ENCODE data around the gene MOCOS. TPM values are rescaled to one million over a fixed set of nuclear protein-coding genes. Genes with fewer than 3 reads are reported as not detected.

Gene MOCOS
- total RNA-seq, 2 experiments from 2014 or later: not detected

DNA sequence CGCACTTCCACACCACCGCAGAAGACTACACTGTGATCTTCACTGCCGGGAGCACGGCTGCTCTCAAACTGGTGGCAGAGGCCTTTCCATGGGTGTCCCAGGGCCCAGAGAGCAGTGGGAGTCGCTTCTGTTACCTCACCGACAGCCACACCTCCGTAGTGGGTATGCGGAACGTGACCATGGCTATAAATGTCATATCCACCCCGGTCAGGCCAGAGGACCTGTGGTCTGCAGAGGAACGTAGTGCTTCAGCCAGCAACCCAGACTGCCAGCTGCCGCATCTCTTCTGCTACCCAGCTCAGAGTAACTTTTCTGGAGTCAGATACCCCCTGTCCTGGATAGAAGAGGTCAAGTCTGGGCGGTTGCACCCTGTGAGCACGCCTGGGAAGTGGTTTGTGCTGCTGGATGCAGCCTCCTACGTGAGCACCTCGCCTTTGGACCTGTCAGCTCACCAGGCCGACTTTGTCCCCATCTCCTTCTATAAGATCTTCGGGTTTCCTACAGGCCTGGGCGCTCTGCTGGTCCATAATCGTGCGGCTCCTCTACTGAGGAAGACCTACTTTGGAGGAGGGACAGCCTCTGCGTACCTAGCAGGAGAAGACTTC lies 12.5 kb downstream of the MOCOS start:
- Histone ChIP-seq H3K4me3 (ENCODE audit: low read depth, low read length, poor library complexity, severe bottlenecking) (no peak overlapping the region), H3K79me2 (ENCODE audit: insufficient read depth, low read depth, low read length) (no peaks in the 10 kb centered on the region), H3K36me3 (ENCODE audit: insufficient read depth, low read length) (no peaks in the 10 kb centered on the region), H2AFZ (ENCODE audit: low read length) (no peak overlapping the region), H3K4me1 (ENCODE audit: insufficient read depth, low read length, poor library complexity, severe bottlenecking) (no peaks in the 10 kb centered on the region), H3K9me2 (ENCODE audit: insufficient read depth, low read length) (no peaks in the 10 kb centered on the region), H3K4me2 (ENCODE audit: low read length) (no peak overlapping the region), H4K20me1 (ENCODE audit: insufficient read depth, low read length) (no peaks in the 10 kb centered on the region), H3K9me3 (ENCODE audit: low read length) (no peaks in the 10 kb centered on the region), H3K27ac (ENCODE audit: low read depth, low read length, poor library complexity, severe bottlenecking) (no peak overlapping the region)
- ChIA-PET POLR2A (no interaction called here), CTCF (ENCODE audit: unreplicated experiment) (no interaction called here)
- DNase-seq (ENCODE audit: low spot score): no peak
- BruUV-seq (replicated peaks): no TSS peak
- no peak for TF ChIP-seq EZH2phosphoT487 (IDR thresholded peaks at IDR 0.05; ENCODE audit: borderline replicate concordance, low read depth, low read length)
- TF ChIP-seq, protein P1, sequence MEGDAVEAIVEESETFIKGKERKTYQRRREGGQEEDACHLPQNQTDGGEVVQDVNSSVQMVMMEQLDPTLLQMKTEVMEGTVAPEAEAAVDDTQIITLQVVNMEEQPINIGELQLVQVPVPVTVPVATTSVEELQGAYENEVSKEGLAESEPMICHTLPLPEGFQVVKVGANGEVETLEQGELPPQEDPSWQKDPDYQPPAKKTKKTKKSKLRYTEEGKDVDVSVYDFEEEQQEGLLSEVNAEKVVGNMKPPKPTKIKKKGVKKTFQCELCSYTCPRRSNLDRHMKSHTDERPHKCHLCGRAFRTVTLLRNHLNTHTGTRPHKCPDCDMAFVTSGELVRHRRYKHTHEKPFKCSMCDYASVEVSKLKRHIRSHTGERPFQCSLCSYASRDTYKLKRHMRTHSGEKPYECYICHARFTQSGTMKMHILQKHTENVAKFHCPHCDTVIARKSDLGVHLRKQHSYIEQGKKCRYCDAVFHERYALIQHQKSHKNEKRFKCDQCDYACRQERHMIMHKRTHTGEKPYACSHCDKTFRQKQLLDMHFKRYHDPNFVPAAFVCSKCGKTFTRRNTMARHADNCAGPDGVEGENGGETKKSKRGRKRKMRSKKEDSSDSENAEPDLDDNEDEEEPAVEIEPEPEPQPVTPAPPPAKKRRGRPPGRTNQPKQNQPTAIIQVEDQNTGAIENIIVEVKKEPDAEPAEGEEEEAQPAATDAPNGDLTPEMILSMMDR (conservative IDR thresholded peaks at IDR 0.05; ENCODE audit: low read length): no peak
- intact Hi-C loops (cut with micrococcal nuclease; ENCODE audit: unreplicated experiment): no loop called here

DNA sequence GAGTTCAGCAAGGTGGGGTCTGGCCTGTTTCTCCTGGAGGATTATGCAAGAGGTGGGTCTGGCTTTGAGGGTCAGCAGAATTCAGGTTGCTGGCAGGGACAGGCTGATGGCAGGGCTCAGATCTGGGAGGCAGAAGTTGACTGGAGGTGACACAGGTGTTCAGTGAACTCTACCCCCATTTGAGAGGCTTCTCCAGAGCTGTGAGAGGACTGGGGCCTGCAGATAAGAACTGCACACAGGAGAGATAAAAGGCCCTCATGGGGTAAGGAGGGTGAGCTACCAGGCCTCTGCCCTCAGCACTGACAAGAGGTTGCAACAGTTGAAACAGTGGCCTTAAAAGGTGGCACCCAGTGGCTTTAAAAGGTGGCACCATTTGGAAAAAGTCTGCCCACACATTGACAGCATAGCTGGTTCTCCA lies 13.1 kb downstream of the MOCOS start:
- ChIA-PET POLR2A (no interaction called here), CTCF (ENCODE audit: unreplicated experiment) (no interaction called here)
- H3K79me2 ChIP-seq (ENCODE audit: insufficient read depth, low read depth, low read length): no peaks in the 10 kb centered on the region
- DNase-seq (ENCODE audit: low spot score): no peak
- no peak for TF ChIP-seq EZH2phosphoT487 (IDR thresholded peaks at IDR 0.05; ENCODE audit: borderline replicate concordance, low read depth, low read length)
- TF ChIP-seq, protein P1 (conservative IDR thresholded peaks at IDR 0.05; ENCODE audit: low read length): no peak
- H3K9me3 ChIP-seq (ENCODE audit: low read length): no peaks in the 10 kb centered on the region
- H3K27ac ChIP-seq (ENCODE audit: low read depth, low read length, poor library complexity, severe bottlenecking): no peak overlapping the region
- no peak overlapping the region for H2AFZ ChIP-seq (ENCODE audit: low read length)
- H3K9me2 ChIP-seq (ENCODE audit: insufficient read depth, low read length): no peaks in the 10 kb centered on the region
- no peak overlapping the region for H3K4me3 ChIP-seq (ENCODE audit: low read depth, low read length, poor library complexity, severe bottlenecking)
- no peaks in the 10 kb centered on the region for H4K20me1 ChIP-seq (ENCODE audit: insufficient read depth, low read length)
- no TSS peak for BruUV-seq (replicated peaks)
- no peaks in the 10 kb centered on the region for H3K36me3 ChIP-seq (ENCODE audit: insufficient read depth, low read length)
- H3K4me2 ChIP-seq (ENCODE audit: low read length): no peak overlapping the region
- no peaks in the 10 kb centered on the region for H3K4me1 ChIP-seq (ENCODE audit: insufficient read depth, low read length, poor library complexity, severe bottlenecking)
- intact Hi-C loops (cut with micrococcal nuclease; ENCODE audit: unreplicated experiment): no loop called here

DNA sequence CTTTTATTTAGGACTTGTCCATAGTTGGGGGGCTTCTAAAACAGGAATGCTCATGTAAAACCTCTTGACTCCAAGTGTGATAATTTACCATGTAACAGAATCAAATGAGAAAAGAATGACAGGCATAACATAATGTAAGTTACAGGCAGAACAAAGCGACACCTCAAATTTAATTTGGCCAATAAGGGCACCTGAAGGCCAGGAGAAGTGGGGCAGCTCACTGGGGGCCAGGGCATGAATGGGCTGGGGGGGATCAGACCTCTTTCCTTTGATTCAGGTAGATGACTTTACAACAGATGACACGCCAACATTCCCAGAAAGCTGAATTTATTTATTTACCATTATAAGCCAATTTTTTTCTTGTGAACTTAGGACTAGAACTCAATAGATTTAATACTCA lies 14.5 kb downstream of the MOCOS start:
- no peak for DNase-seq (ENCODE audit: low spot score)
- CTCF ChIA-PET (ENCODE audit: unreplicated experiment): no interaction called here
- no TSS peak for BruUV-seq (replicated peaks)

More for the DNA sequence above, 14.5 kb downstream of the MOCOS start:
- Histone ChIP-seq H3K27ac (ENCODE audit: low read depth, low read length, poor library complexity, severe bottlenecking) (no peak overlapping the region), H3K79me2 (ENCODE audit: insufficient read depth, low read depth, low read length) (no peaks in the 10 kb centered on the region), H3K9me3 (ENCODE audit: low read length) (no peaks in the 10 kb centered on the region), H4K20me1 (ENCODE audit: insufficient read depth, low read length) (no peaks in the 10 kb centered on the region), H3K4me2 (ENCODE audit: low read length) (no peak overlapping the region), H2AFZ (ENCODE audit: low read length) (no peak overlapping the region), H3K9me2 (ENCODE audit: insufficient read depth, low read length) (no peaks in the 10 kb centered on the region), H3K4me3 (ENCODE audit: low read depth, low read length, poor library complexity, severe bottlenecking) (no peak overlapping the region), H3K4me1 (ENCODE audit: insufficient read depth, low read length, poor library complexity, severe bottlenecking) (no peaks in the 10 kb centered on the region), H3K36me3 (ENCODE audit: insufficient read depth, low read length) (no peaks in the 10 kb centered on the region)
- no peak for TF ChIP-seq EZH2phosphoT487 (IDR thresholded peaks at IDR 0.05; ENCODE audit: borderline replicate concordance, low read depth, low read length)
- TF ChIP-seq, protein P1 (conservative IDR thresholded peaks at IDR 0.05; ENCODE audit: low read length): no peak
- POLR2A ChIA-PET: no interaction called here
- intact Hi-C loops (cut with micrococcal nuclease; ENCODE audit: unreplicated experiment): no loop called here
